HG03457 (cell line): ENCODE data around the gene RC3H2.
A peak's percentile ranks its signal among the peaks of the same experiment; 100 is the strongest.
"Not testable (repeated sequence)": the region's sequence is repeated elsewhere in the genome, so short reads cannot be mapped to it uniquely, and the experiment has no call there.

Source experiments
- ATAC-seq: cut with Tn5 transposase; IDR thresholded peaks from one replicate; pipeline ENCODE4 v1.9.1; 2021; ENCODE audit warnings: moderate number of reproducible peaks; ENCODE audit not compliant: unreplicated experiment

Gene RC3H2

DNA sequence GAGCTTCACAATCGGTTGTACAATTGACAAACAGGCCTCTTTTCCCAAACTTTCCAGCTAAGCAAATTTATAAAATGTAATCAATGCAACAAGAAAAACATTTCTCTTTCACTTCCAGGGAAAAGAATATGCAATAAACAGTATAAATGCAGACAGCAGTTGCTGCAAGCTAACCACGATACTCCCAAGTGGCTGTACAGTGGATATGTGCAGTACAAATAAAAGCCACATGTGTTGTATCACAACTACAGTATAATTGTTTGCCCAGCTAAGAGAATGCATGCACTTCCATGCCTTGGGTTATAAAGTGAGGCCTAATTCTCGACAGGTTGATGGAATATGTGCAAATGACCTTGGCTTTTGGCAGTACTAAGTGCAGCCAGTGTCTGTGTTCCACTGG lies 60.0 kb downstream of the RC3H2 start:
- no peak for ATAC-seq

DNA sequence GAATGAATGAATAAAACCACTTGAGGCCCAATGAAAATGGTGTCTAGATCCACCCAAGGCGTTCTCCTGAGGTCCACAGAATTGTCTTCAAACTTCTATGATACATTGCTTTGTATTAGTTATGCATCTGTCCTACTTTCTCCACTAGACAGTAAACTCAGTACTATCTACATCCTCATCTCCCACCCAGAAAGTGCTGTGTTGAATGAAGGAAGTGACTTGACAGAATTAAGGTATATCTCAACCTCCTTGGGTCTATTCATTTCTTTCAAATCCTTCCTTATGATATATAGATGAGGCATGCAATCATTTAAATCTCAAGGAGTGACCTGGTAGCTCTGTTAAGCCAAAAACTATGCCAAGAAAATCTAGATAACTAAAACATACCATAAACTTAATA lies 61.0 kb downstream of the RC3H2 start:
- no peak for ATAC-seq

DNA sequence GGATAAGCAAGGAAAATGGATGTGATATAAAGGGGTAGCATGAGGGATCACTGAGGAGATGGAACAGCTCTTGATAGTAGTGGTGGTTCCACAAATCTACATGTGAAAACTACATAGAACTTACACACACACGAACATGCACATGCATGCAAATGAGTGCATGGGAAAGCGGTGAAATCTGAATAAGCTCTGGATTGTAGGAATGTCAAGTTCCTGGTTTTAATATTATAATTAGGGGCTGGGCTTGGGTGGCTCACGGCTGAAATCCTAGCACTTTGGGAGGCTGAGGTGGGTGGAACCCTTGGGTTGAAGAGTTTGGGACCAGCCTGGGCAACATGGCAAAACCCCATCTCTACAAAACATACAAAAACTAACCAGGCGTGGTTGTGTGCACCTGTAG lies 63.7 kb downstream of the RC3H2 start:
- no peak for ATAC-seq

DNA sequence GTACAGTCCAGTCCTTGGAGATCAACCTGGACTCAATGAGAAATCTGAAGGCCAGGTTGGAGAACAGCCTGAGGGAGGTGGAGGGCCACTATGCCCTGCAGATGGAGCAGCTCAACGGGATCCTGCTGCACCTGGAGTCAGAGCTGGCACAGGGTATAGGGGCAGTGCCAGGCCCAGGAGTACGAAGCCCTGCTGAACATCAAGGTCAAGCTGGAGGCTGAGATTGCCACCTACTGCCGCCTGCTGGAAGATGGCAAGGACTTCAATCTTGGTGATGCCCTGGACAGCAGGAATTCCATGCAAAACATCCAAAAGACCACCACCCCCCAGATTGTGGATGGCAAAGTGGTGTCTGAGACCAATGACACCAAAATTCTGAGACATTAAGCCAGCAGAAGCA lies 66.7 kb downstream of the RC3H2 start:
- not testable (repeated sequence) for ATAC-seq

DNA sequence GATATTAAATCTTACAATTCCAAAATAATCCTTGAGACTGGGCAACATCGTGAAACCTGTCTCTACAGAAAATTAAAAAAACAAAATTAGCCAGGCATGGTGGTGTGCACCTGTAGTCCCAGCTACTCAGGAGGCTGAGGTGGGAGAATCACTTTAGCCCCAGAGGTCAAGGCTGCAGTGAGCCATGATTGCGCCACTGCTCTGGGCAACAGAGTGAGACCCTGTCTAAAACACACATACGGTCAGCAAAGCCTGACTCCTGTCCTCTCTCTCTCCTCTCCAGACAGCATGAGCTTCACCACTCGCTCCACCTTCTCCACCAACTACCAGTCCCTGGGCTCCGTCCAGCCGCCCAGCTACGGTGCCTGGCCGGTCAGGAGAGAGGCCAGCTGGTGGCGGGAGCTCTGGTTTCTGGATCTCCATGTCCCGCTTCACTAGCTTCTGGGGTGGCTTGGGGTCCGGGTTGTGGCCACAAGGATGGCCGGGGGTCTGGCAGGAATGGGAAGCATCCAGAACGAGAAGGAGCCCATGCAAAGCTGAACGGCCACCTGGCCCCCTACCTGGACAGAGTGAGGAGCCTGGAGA lies 67.8 kb downstream of the RC3H2 start:
- ATAC-seq = no peak

DNA sequence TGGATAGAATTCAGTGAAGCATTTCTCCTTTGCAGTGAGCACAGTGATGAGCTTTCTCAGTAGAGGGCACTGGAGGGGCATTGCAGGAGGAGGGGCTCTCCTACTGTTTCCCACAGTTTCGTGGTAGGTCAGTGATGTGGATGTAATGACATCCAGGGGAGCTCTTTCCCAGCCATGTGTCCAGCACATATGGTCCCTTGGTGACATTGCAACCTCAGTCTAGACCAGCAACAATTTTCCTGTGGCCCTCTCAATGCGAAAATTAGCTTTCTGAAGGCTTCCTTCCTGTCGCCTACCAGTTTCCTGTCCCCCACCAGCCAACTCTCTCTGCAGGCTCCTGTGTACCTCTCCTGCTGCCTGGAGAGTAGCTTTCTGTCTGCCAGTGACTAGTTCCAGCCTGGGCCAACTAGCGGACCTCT lies 69.8 kb downstream of the RC3H2 start:
- no peak for ATAC-seq

DNA sequence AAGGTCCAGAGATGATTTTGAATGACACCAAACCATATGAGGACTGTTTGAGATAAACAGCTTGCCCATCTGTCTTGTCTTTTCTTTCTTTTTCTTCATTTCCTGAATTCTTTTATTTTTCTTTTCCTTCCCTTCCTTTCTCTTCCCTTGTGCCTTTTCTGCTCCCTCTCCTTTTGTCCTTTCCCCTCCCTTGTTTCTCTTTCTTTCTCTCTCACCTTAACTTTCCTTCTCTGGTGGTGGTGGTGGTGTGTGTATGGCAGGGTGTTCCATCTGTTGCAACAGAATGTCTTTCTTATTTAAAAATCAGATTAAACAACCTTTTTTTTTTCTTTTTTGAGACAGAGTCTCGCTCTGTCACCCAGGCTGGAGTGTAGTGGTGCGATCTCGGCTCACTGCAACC lies 73.0 kb downstream of the RC3H2 start:
- no peak for ATAC-seq

DNA sequence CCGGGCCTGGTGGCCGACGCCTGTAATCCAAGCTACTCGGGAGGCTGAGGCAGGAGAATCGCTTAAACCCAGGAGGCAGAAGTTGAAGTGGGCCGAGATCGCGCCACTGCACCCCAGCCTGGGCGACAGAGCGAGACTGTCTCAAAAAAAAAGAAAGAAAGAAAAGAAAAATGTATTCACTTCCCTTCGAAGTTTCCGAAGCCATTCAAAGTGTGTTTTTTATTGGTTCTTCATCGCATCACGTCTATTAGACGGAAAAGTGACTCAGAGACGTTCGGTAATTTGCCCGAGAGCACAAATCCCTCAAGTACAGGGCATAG lies 76.2 kb downstream of the RC3H2 start:
- not testable (repeated sequence) for ATAC-seq

DNA sequence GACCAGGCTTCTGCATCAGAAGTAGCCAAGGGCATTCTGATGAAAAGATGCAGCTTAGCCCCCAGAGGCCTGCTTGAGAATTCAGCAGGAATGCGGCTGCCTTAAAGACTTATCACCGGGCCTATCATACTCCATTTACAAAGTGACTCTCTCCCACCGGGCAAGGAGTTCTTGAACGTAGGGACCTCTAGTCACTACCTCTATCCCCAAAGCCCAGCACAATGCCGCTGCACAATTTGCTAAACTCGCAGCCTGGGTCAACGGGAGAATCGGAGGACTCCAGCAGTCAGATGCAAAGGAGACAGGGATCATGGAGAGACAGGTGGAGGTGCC lies 77.4 kb downstream of the RC3H2 start:
- peak; percentile 13 for ATAC-seq

DNA sequence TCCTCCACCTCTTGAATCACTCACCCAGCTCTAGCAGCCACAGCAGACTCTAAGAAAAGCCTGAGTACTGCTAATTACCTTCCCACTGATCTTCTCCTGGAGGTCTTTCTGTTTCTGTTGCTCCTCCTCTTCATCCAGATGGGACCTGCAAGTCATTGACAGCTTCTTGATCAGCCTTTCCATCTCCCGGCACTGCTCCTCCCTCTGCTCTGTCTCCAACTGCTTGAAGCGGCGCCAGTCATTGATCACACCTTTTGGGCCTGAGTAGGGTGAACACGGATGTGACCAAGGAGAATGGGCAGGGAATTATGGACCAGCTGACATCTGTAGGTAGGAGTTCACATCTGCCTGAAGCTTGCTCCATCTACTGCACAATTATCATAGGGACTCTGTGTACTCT lies 82.2 kb downstream of the RC3H2 start:
- ATAC-seq = no peak

DNA sequence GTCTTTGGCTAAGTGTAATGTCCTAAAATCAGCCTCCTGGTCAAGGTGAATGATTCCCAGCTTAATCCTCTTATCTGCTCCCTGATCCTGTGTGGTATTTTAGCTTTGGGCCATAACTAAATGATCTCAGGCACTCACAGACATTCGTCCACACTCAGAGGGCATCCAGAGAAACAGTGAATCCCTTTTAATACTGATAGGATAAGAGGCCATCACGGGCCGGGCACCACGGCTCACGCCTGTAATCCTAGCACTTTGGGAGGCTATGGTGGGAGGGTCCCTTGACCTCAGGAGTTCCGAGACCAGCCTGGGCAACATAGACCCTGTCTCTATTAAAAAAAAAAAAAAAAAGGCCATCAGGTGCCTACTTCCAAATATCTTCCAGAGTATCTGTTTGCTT lies 83.1 kb downstream of the RC3H2 start:
- ATAC-seq = no peak

DNA sequence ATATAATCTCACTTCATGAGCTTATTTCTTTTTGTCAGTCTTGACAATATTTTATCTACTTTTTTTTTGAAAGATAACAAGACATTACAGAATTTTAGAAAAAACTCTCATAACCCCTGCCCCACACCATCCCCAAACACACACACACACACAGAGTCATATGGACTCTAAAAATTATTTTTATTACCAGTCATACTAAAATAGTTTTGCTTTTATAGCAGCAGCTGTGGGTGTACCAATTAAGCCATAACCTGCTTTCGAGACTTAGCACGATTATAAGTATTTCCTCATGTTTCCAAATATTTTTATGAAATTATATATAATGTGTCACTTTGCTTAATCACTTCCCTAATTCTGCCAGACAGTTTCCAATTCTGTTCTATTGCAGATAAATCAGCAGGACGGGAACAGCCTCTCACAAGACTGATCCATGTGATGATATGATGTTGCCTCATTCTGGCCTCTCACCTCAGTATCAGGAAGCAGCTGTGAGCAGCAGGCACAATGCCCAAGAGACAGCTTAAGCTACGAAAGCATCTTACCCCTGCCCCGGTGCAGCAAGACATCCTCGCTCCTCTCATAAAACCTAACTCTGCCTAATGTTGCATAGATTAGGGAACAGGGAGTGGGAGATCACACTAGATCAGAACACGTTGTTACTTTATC lies 83.7 kb downstream of the RC3H2 start:
- ATAC-seq = no peak

DNA sequence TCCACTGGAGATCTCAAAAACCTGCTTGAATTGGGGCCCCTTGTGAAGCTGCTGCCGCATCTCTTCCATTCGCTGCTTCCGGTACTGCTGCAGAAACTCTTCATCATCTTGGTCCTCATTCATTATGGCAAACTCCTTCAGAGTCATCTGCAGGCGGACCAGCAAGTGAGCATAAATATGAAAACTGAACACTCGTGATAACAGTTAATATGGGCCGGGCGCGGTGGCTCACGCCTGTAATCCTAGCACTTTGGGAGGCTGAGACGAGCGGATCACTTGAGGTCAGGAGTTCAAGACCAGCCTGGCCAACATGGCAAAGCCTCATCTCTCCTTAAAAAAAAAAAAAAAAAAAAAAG lies 84.7 kb downstream of the RC3H2 start:
- ATAC-seq = no peak

DNA sequence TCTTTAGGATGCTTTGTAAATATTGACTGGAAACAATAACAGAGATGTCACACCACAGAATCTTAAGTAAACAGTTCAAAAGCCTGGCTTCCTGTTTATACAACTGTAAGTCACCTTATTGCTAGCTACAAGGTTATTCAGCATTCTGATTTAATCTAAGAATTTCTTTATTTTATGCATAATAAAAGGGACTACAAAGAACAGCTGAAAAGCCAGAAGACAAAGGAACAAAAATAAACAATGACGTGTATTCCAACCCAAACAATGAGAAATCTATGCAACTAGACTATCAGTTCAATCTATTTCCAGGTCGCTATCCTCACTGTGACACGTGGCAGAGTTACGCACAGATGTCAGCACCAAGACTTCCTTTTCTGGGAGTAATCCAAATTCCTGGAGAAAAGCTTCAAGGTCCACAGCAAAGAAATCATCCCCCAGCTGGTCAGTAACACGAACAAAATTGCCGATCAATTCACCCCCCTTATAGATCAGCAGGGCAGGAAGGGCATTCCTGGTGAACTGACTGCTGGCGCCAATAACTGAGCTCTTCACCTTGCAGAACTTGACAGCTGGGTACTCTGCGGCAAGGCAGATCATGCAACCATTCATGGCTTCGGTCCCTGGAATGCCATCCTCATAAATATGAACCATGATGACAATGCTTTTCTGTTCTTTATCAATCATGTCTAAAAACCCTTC lies 85.2 kb downstream of the RC3H2 start:
- no peak for ATAC-seq

DNA sequence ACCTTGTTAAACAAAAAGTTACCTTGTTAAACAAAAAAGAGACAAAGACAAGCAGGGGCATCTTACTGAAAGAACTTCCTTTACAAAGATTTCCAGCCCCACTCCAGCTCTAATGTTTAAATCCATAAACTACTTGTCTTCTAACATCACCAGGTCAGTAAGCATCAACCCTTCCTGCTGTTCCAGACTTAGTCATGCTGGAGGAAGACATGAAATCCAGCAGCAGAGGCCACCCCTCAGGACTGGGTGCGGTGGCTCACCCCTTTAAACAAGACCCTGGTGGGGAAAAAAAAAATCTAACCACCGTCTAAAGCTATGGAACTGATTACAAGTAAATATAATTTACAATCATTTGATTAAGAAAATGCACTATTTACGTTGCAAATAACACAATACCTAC lies 85.8 kb downstream of the RC3H2 start:
- ATAC-seq = no peak

DNA sequence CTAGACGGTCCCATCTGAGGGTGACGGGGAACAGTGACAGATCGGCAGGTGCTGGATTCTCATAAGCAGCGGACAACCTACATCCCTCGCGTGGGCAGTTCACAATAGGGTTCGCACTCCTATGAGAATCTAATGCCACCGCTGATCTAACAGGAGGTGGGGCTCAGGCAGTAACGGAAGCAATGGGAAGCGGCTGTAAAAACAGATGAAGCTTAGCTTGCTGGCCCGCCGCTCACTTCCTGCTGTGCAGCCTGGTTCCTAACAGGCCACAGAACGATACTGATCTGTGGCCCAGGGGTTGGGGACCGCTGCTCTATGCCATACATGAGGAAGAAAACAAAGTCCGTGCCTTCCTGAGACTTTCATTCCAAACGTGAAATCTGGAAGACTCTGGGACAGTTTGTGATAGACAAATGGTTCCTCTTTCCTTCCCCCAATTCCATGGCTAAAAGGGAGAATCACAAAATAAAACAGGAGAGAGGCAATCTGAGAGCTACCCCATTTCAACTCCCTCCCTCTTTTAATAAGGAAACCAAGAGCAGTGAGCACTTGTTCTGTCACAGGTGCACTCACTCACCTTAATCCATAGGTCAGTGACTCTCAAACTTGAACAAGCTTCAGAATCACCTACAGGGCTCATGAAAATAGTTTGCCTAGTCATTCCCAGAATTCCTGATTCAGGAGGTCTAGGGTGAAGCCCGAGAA lies 88.8 kb downstream of the RC3H2 start:
- peak; percentile 64 for ATAC-seq

DNA sequence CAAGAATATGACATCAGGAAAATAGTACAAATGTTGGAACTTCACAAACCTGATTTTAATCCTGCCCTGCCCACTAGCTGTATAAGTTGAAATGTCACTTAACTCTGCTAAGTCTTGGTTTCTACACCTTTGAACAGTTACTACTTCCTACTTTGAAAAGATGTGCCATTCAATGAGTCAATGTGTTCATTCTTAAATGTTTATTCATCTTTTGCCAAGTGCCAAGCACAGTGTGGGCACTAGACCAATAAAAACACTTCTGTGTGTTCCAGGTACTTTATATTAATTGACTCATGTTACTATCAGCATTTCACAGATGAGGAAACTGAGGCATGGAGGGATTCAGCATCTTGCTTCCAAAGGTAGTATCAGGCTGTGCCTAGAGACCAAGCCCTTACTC lies 89.6 kb downstream of the RC3H2 start:
- no peak for ATAC-seq

DNA sequence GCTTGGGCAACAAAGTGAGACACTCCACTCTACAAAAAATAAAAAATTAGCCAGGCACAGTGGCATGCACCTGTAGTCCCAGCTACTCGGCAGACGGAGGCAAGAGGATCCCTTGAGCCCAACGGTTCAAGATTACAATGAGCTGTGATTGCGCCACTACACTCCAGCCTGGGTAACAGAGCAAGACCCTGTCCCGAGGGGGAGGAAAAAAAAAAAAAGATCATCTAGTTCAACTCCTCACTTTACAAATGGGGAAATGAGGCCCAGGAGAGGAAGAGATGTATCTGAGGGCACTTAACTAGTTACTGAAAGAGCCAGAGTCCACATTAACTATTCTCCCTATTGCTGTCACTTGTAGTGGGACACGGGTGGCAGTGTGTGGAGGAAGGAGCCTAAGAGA lies 90.6 kb downstream of the RC3H2 start:
- ATAC-seq = no peak

DNA sequence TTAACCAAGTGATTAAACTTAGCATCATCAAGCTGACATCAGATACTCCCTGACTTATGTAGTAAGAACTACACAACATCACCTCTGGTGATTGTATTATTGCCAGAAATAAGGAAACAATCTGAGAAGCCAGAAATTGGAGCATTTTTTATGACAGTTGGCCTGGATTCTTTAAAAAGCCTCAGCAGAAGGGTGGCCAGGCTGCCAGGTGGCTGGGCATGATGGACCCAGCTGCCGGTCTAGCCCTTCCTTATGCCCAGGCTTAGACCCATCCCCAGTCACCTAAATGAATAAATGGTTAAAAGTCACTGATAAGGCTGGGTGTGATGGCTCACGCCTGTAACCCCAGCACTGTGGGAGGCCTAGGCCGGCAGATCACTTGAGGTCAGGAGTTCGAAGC lies 92.4 kb downstream of the RC3H2 start:
- ATAC-seq = no peak

DNA sequence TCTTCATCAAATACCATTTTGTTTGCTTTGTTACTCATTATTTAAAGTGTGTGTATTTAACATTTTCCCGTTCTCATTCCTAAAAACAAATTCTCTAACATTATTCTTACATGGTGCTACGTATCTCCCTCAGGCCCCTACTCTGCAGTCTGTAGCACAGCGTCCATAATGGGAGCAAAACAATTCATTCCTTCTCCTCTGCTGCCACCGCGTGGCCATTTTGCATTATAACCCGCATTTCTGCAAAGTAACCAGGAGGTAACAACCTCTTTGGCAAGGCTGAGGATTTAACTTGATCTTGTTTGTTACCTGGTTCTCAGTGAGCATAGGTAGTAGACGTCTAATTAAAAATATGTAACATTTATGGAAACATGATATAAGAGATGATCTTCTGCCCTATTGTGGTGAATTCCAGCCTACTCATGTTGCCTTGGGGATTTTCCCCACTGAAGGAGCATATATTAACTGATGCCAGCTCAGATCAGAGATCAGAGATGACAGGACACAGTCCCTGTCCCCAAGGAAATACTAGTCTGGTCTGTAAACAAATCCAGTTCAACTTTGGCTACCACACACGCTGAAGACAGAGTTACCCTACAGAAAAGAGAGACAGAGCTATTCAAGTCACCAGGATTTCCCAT lies 94.7 kb downstream of the RC3H2 start:
- no peak for ATAC-seq

DNA sequence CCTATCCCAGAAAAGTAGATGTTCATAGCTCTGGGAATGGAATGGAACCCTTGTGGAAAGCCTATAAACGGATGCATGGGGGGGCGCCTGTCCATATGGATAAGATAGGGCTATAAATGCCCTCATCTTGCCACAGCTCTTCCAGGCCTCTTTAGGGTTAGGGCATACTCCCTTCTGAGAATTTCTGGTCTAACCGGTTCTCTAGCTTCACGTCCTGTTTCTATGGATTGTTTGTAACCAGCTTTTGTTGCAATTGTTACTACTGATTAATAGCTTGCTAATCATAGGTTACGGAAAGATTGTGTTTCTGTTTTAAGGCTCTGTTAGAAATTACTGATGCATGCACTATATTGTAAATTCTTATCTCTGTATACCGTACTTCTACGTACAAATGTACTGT lies 95.9 kb downstream of the RC3H2 start:
- not testable (repeated sequence) for ATAC-seq

DNA sequence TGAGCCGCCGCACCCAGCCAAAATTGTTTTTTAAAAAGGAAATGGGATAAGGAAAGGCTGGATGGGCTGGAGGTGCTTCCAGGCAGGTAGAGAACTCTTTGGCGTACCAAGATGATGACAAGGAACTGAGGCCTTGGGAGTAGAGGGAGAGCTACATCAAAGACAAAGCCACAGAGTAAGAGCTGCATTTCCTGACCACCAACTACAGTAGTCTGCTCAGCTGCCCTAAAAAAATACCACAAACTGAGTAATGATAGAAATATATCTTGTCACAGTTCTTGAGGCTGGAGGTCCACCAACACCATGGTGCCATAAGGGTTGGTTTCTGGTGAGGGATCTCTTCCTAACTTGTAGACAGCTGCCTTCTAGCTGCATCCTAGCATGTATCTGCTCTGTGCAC lies 97.0 kb downstream of the RC3H2 start:
- no peak for ATAC-seq
